CD4-positive, alpha-beta T cell treated with Interleukin-1 beta for 1 hour (primary cell): ENCODE results near the gene PIK3R5.
"Not testable (repeated sequence)": the region's sequence is repeated elsewhere in the genome, so short reads cannot be mapped to it uniquely, and the experiment has no call there.

Experiments
- DNase-seq, 2 donors: peaks; one replicate each; pipeline ENCODE4 v3.0.0-alpha.2; 2020 to 2022

Gene PIK3R5

DNA sequence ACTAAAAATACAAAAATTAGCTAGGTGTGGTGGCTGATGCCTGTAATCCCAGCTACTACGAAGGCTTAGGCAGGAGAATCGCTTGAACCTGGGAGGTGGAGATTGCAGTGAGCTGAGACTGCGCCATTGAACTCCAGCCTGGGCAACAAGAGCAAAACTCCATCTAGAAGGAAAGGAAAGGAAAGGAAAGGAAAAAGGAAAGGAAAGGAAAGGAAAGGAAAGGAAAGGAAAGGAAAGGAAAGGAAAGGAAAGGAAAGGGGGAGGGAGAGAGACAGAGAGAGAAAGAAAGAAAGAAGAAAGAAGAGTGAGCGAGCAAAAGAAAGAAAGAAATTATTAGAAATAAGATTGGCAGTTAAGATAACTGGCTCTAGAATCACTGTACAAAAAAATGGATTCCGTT lies 18.7 kb upstream of the PIK3R5 start:
- DNase-seq, result not testable (repeated sequence)

DNA sequence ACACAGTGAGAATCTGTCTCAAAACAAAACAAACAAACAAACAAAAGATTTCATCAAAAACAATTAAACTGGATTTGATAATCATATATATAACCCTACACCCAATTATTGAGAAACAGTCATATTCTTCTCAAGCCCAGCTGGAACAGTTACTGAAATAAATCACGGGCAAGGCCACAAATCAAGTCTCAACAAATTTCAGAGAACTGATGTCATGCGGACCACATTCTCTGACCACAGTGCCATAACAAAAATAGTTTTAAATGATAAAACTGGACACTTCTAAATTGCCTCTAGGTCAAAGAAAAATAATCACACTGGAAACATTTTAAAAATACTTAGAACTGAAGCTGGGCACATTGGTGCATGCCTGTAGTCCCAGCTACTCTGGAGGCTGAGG lies 15.9 kb upstream of the PIK3R5 start:
- no peak for DNase-seq

DNA sequence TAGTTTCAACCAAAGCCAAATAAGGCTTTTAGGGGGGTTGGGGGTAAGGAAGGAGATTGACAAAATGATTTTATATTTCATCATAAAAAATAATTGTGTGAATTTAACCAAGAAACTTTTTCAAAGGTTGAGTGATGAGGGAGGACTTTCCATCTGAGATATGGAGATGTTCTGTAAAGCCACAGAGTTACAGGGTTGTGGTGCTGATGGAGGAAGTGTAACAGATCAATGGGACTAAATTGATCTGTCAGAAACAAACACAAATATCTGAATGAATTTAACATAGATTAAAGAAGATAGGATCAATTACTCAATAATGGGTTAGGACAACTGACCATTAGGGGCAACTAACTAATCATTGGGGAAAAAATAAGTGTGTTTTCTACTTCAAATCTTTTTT lies 14.2 kb upstream of the PIK3R5 start:
- DNase-seq, result no peak

DNA sequence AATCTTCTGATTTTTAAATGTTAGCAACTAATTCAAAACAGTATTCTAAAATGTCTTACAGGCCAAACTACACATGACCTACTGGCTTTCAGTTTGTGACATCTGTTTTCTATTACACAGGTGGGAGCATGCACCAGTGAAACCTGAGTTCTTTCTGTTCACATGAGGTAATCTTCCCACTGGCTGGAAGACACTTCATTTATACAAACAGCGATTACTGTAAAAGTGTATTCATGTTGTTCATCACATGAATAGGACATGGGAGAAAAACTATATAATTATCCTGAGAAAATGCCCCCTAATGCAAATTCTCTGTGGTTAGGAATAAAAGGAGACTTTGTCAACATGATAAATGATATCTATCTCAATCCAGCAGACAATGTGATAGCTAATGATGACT lies 11.1 kb upstream of the PIK3R5 start:
- DNase-seq, result no peak

DNA sequence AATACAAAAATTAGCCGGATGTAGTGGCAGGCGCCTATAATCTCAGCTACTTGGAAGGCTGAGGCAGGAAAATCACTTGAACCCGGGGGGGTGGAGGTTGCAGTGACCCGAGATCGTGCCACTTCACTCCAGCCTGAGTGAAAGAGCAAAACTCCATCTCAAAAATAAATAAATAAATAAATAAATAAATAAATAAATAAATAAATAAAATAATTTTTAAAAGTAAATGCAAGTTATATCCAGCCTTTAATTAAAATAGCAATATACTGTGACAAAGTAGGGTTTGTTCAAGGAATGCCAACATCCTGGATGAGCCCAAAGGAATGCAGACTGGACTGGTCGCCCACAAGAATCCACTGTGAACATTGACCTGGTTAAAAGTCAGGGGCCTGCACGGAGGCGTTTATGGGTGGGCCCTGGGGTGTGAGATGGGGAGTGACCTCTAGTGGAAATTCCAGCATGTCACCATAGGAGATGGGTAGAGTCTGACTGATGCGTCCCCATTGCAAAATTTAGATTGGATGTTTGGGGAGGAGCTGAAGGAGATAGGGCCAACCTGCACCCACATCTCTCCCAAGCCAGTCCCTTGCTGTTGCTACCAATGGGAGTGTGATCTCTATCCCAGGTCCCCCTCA lies 9.7 kb upstream of the PIK3R5 start:
- DNase-seq, result no peak

DNA sequence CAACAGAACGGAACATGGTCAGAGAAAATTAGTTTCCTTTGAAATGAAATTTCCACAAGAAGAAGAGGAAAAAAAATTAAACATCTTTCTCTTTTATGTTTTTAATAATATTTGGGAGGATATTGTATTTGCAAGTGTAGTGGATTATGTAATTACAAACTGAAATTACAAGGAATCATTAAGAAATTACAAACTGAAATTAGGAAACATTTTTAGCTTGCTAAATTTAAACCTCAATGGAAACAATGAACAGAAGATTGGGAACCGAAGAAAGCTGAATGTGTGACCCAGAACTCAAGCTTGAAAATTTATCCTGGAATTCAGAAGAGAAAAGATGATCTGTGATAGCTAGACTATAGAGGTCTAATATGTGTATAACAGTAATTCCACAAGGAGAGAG lies 4.4 kb upstream of the PIK3R5 start:
- no peak for DNase-seq

DNA sequence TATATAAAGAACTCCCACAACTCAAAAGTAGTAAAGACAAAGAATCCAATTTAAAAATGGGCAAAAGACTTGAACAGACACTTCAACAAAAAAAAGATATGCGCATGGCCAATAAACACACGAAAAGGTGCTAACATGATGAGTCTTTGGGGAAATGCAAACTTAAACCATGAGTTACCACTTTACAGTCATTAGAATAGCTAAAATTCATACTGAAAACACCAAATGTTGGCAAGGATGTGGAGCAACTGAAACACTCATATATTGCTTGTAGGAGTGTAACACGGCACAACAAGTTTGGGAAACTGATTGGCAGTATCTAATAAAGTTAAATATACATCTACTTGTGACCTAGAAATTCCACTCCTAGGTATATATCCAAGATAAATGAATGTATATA lies 3.0 kb upstream of the PIK3R5 start:
- no peak for DNase-seq

DNA sequence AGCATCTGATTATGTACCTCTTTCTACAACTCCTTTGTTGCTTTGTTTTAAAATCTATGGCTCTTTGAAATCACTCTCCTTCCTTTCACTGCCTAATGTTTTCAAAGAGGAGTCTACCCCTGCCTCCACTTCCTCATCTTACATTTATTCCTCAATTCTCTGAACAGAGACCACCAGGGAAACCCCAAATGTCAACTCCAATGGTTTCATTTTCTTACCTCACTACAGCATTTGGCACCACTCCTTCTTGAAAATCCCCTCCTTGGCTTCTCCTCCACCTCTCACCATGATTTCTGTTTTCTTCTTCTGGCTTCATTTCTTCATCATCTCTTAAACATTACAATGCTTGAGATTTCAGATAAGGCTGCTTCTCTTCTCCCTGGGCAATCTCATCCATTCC lies 2.4 kb upstream of the PIK3R5 start:
- no peak for DNase-seq

DNA sequence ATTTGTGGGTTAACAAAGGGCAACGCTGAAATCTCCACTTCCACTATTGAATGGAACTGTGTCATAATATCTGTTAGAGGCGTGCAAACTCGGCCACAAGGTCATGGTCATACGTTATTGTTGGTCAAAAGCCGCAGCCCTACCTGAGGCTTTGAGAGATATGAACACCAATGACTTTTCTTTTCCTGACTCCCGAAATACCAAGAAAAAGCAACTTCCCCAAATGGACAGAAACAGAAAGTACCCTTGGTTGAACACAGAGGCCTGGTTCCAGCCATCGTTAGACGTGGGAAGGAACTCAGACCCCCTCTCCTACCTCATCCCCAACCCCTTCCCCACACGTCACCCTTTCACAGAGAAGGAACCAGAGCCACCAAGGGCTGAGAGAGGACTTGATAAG lies 1.4 kb upstream of the PIK3R5 start:
- DNase-seq, result peak in 1 of 2 donors; percentile 50

DNA sequence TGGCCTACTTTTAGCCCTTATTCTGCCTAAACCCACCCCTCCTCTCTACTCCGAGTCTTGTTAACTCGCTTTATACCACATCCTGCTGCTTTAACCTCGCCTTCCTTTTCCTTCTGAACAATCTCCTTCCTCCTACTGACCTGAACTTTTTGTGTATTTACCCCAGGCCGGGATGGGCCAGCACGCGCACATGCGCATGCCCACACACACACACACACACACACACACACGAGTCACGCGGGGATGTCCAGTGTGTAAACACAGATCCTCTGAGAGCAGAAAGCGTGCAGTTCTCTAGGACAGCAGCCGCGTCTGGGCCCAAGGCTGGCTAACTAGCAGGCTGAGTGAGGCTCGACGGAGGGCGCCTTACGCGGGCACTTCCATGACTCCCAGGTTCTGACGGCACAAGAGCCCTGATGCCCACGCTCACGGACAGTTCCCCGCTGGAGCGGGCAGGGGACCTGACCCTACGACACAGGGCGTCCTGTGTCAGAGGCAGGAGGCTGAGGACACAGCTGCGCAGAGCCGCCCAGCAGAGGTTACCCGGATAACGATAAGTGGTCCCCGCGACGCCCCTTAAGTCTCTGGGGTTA lies 610 bp downstream of the PIK3R5 start:
- DNase-seq, result peak; percentile 64 to 65

DNA sequence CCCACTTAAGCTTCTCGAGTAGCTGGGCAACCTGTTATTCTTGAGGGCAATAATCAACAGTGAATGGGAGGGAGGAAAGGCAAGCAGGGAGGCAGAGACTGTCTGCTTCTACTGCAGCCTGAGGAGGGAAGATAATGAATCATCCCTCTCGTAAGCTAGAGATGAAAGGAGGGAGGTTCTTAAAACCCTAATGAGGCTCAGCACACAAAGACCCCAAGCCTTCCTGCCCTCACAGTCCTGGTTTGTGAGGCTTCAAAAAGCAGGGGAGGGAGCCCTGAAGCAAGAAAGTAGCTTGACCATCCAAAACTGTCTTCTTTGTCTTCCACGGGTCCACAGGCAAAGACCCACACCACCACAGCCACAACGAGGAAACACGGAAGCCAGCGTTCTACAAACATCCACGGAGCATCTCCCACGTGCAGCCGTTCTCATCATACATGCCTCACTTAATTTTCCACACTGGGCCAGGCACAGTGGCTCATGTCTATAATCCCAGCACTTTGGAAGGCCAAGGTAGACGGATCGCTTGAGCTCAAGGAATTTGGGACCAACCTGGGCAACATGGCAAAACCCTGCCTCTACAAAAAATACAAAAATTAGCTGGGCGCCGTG lies 1.8 kb downstream of the PIK3R5 start:
- DNase-seq, result no peak

DNA sequence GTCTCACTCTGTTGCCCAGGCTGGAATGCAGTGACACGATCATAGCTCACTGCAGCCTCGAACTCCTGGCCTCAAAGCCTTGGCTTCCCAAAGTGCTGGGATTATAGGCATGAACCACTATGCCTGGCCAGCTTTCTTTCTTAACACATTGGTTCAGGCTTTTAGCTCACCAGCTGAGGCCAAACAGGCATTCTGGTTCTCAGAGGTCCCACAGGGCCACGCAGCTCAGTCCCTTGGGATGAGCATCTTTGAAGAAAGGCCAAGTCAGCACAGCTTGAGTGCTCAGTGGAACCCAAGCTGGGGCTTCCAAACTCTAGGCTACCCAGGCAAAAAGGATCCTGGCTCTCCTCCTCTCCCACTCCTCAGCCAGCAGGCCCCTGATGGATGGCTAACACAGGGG lies 2.5 kb downstream of the PIK3R5 start:
- no peak for DNase-seq

DNA sequence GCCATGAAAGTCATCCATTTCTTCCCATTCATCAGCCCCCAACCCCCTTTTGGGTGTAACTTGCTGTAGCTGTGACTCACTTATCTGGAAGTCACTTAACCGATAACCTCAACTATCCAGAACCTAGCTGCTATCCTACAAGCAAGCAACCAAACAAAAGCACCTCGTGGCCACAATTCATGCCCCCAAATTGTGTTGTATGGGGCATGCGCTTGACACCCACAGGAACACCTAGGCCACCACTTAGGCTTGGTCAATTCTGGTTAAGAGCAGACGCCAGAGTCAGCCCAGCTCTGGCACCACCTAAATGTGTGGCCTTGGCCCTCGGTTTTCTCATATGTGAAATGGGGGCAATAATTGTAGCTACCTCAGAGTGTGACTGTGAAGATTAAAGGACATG lies 3.7 kb downstream of the PIK3R5 start:
- no peak for DNase-seq

DNA sequence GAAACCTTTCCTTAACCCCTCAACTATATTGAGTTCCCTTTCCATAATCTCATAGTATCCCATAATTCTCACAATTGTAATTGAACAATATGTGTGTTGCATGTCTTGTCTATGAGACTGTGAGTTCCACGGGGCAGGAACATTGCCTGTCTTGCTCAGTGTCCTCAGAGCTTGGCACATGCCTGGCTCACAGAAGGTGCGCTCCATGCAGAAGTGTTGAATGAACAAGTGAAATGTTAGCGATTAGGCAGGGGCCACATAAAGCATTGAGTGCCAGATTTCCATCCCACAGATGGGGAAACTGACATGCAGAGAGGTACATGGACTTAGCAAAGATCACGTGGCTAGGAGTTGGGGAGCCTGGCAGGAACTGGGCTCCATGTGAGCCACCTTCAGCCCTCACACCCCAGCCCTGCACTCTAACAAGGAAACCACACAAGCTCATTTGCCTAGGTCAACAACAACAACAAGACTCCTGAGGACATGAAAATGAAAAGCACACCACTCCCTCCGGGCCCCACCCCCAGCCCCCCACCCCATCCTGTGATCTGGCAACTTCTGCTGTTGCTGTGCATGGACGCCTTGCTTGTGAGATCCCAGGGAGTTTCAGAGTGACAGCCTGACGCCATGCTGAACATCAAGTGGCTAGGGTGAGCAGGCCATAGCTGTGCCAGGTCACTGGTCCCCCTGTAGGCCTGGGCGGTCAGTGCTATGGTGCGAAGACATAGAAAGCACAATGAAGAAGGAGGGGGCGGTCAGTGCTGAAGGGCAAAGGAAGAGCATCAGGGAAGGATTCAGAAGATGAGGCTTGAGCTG lies 5.0 kb downstream of the PIK3R5 start:
- no peak for DNase-seq

DNA sequence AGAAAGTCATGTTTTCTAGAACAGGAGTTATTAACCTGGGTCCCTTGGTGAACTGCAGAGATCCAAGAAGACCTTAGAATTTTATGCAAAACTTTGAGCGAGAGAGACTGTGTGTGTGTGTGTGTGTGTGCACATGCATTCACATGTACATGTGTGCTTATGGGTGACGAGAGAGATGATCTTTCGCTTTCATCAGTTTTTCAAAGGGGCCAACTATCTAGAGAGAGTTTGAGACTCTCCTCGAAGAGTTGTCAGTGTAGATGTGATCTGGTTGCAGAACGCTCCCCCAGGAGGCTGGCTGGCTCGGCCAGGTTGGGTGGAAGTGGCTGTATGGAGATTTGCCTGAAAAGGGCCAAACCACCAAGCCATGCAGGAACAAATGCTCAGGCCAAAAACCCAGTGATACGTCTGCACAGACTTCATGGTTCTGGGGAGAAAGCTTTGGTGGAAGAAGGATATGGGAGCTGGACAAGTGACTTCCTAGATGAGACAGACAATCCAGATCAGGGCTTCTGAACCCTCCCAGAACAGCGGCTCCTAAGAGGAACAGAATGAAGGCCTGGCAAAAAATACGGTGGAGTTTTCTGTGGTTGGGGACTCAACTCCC lies 6.1 kb downstream of the PIK3R5 start:
- no peak for DNase-seq

DNA sequence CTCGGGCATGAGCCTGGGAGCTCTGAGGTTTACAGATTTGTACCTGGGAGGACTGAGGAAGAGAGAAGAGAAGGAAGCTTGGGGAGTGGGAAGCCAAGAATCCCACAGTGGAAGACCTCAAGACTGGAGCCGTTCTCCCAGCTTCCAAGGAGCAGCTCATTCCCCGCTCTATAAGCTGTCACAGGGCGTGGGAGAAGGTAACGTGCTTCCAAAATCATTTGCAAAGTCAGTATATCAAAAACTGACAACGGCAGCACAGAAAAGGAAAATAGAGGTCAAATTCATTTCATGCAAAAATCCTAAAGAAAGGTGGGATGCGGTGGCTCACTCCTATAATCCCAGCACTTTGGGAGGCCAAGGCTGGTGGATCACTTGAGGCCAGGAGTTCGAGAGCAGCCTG lies 7.8 kb downstream of the PIK3R5 start:
- DNase-seq, result no peak

DNA sequence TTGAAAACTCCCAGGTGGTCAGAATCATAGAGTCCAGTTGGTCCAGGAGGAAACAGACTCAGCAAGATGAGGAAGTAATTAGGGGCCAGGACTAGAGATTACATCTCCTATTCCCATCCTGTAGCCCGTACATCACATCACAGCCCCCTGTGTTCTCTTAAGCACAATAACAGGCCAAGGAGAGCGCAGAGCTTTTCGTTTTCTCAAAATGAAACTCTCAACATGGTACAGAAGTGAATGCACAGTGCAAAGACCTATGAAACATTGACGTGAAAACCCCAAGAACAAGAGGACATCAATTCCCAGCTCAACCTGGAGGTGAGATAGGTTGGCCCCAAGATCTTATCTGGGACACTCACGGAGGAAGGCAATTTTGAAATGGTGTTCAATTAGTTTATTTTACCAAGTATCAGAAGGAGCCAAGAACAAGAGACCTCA lies 9.0 kb downstream of the PIK3R5 start:
- no peak for DNase-seq

DNA sequence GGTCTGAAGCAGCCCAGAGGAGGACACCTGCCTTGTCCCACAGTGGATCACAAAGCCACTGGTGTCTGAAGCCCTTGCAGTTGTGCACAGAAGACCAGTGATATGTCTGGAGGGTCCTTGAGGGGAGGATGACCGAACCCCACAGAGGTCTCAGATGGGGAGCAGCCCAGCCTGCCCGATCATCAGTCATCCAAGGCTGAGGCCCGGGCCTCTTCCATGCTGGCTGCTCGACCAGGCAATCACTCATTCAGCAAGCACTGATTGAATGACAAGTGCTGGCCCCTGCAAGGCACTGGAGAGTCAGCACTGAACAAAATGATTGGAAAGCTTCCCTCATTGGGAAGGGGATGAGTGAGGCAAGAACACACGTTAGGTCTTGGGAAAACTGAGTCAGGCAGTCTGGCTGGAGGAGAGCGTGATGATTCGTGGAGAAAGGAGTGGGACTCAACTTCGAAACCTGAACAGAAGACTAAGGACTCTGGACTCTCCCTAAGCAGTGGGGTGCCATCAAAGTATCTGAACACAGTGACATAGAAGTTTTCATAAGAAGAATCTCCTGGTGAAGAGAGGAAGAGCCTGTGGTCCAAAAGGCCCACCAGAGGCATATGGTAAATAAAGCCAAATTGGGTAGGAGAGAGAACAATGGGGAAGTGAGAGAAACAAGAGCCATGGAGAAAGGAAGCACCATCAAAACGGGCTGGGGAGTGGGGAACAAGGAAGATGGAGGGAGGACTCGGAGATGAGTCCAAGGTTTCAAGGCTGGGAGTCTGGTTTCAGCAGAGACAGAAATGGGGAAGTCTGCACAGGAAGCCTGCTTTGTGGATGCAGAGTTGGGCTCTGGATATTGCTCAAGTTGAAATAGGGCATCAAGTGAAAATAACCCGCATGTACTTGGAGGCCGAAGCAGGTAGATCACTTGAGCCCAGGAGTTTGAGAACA lies 10.2 kb downstream of the PIK3R5 start:
- DNase-seq, result peak in 1 of 2 donors; percentile 59

DNA sequence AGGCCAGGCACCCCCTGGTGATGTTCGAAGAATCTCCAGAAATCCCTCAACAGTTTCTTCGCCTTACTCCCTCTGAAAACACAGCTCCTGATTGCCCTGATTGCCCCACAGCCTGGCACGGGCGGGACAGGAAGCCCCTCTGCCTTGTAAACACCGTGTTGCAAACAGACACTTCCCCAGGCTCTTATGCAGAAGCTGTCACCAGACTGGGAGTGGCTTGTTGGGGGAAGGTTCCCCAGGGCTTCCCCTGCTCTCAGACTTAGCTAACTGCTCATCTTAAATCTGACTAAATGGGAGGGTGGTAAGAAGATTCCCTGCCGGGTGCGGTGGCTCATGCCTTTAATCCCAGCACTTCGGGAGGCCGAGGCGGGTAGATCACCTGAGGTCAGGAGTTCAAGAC lies 11.2 kb downstream of the PIK3R5 start:
- peak; percentile 85 to 91 for DNase-seq

DNA sequence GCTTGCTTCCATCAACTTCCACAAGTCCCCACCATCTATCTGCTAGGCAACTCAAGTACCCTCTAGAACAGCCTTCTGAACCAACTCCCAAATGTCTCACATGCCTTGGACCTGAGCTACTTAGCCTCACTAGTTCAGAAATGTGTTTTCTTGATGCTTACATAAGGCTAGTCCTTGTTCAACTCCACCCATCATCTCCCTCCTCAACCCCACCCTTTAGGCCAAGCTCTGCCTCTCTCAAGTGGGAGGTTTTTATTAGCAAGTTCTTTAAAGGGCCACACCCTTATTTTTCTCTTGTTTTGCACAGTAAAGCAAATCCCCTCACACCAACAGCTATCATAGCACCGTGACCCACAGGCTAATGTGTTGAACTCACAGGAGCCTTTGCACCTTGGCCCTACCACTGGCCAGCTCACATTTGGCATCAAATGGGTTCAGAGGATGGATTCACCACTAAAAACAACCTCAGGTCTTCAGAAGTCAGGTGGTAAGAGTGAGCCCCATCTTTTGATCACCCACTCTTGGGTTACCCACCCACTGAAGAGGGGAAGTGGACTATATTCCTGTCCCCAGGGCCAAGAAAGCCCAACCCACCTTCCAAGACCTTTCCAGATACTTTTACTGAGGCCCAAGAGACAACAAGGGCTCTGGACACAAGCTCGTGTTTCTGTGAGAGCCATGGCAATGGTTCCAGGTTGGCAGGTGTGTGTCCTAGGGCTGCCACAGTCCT lies 12.2 kb downstream of the PIK3R5 start:
- peak; percentile 59 to 67 for DNase-seq

DNA sequence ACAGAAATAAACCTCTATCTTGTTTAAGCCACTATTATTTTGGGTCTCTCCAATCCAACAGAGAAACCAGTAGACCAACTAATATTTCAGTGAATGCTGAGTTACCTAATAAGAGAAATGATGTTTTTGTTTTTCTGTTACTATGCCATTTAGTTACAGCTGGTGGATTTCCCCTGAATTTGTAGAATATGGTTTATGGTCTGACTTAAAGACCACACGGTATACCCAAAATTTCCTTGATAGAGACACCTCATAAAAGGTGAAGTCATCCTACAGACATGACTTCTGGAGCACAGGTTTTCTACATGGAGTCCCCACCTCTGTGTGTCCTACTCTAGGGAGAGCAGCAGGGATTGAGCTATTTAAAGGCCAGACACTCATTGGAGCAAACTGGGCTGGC lies 13.3 kb downstream of the PIK3R5 start:
- DNase-seq, result peak in 1 of 2 donors; percentile 34
